Measurements from ENCODE around the gene CCDC187. TPM values are rescaled to one million over a fixed set of nuclear protein-coding genes. Genes with fewer than 3 reads are reported as not detected.
"Not testable (repeated sequence)": the region's sequence is repeated elsewhere in the genome, so short reads cannot be mapped to it uniquely, and the experiment has no call there.

Gene CCDC187
- total RNA-seq, 2 donors from 2014 or later = not detected

- DNase-seq = no peak
- ATAC-seq = no peak
- intact Hi-C loops (cut with DNase I) = no loop called here
Measured at GRCh38 chr9:136242248-136242647, 61.6 kb downstream of the CCDC187 start.

- intact Hi-C loops (cut with DNase I) = no loop called here
- DNase-seq (no peak), ATAC-seq (no peak)
Measured at GRCh38 chr9:136241542-136241941, 62.4 kb downstream of the CCDC187 start.

- no peak for DNase-seq
- intact Hi-C loops (cut with DNase I) = no loop called here
- no peak for ATAC-seq
Measured at GRCh38 chr9:136240941-136241340, 63.0 kb downstream of the CCDC187 start.

DNA sequence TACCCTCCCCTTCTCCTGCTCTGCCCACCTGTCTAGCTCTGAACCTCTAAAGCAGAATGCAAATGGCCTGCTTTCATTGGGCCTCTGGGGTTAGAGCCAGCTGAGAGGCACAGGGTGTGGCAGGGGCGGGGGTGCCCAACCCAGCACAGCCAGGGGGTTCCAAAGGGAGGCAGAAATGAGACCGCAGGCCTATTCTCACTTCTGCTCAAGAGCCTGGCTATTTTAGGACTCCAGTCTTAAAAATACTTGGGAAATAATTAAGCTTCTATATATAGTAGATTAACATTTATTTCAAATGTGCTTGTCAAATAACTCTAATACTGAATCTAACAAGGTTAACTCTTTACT lies 63.9 kb downstream of the CCDC187 start:
- intact Hi-C loops (cut with DNase I) = no loop called here
- ATAC-seq (peak; percentile 65 to 78), DNase-seq (no peak)

GRCh38 chr9:136239135-136239982 lies 64.5 kb downstream of the CCDC187 start:
- peak in 1 of 2 donors; percentile 22 for ATAC-seq
- intact Hi-C loops (cut with DNase I) = no loop called here

DNA sequence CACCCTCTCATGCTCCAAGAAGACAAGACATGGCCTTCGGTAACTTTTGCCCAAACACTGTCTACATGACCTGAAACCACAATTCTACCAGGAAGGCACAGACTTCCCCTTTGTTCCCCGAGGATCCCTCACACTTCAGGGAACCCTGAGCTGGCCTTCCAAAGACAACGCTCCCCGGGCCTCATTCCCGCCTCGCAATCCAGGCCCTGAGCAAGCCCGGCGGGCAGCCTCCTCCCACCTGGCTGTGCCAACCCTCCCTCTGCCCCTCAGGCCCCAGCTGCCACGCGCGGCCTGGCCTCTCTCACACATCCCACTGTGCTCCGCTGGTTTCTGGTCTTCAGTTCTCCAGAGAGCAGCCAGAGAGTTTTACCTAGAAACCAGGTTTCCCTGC lies 65.6 kb downstream of the CCDC187 start:
- intact Hi-C loops (cut with DNase I) = no loop called here
- DNase-seq = no peak
- no peak for ATAC-seq

More at GRCh38 chr9:136239135-136239982, 64.5 kb downstream of the CCDC187 start:
- no peak for DNase-seq

- intact Hi-C loops (cut with DNase I) = no loop called here
- ATAC-seq (no peak), DNase-seq (no peak)
Measured at GRCh38 chr9:136237486-136238341, 66.2 kb downstream of the CCDC187 start.

GRCh38 chr9:136236471-136237410 lies 67.2 kb downstream of the CCDC187 start:
- DNase-seq; intact Hi-C loops (cut with DNase I); ATAC-seq: not testable (repeated sequence)

GRCh38 chr9:136235709-136236455 lies 68.0 kb downstream of the CCDC187 start:
- intact Hi-C loops (cut with DNase I) = no loop called here
- ATAC-seq (no peak), DNase-seq (no peak)

DNA sequence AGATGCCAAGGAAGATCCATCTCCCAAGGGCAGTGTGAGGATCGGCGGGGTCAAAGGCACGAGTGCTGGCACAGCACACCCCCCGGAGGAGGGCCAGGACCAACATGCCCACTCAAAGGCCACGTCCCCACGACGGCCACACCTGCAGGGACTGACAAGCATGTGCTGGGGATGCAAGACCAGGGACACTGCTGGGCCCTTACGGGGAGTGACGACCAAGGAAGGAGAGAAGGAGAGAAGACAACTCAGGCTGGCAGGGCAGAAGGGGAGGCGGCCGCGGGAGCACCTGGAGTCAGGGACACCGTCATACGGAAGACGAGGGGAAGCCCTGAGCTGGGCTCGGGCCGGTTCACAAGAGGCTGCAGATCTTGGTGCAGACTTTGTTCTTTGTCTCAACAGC lies 68.7 kb downstream of the CCDC187 start:
- intact Hi-C loops (cut with DNase I) = no loop called here
- DNase-seq (no peak), ATAC-seq (no peak)

DNA sequence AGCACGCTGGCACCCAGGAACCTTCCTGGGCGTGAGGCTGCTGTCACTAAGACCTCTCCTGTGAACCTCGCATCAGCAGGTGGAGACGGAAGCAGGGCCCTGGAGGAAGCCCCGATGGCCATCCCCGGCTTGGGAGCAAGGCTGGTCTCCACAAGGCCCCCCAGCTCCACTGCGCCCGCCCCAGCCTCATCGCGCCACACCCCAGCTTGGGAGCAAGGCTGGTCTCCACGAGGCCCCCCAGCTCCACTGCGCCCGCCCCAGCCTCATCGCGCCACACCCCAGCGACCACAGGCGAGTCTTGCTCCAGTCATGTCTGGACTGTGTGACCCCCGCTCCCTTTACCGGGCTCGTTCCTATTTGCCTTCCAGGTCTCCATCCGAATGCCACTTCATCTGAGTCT lies 69.3 kb downstream of the CCDC187 start:
- intact Hi-C loops (cut with DNase I) = no loop called here
- DNase-seq (no peak), ATAC-seq (no peak)

DNA sequence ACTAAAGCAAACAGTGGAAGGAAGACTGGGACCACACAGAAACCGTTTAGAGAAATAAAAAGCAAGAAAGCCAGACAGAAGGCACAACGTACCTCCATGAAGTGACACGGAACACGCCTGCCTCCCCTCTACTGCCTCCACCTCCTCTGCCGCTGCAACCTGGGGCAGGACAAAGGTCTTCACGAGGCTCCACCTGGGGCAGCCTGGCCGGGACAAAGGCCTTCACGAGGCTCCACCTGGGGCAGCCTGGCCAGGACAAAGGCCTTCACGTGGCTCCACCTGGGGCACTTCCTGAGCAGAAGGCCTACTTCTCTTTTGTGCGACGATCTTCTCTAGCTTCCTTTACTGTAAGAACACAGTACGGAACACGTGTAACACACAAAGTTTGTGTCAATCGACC lies 70.0 kb downstream of the CCDC187 start:
- ATAC-seq (no peak), DNase-seq (no peak)
- intact Hi-C loops (cut with DNase I) = no loop called here

GRCh38 chr9:136233411-136233810 lies 70.5 kb downstream of the CCDC187 start:
- DNase-seq (no peak), ATAC-seq (no peak)
- intact Hi-C loops (cut with DNase I) = no loop called here

DNA sequence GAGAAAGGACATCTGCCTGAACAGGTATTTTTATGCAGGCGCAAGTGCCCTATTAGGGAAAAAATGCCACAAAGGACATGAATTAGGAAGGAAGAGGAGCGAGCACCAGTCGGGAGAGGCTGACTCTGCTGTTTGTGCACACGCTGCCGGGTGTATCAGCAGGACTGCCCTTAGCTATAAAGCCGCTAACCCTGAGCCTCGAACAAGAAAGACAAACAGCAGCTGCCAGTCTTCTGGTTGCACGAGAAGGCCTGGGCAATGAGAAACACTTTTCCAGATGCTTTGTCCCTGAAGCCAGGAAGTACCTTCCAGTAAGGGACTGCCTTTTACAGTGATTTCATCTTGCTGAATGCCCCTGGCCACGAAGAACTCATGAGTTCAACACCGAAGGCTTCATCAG lies 70.9 kb downstream of the CCDC187 start:
- intact Hi-C loops (cut with DNase I) = no loop called here
- ATAC-seq = no peak
- no peak for DNase-seq

- intact Hi-C loops (cut with DNase I) = no loop called here
- DNase-seq (no peak), ATAC-seq (no peak)
Measured at GRCh38 chr9:136231478-136232297, 72.2 kb downstream of the CCDC187 start.

GRCh38 chr9:136230773-136231172 lies 73.1 kb downstream of the CCDC187 start:
- ATAC-seq (no peak), DNase-seq (no peak)
- intact Hi-C loops (cut with DNase I) = no loop called here

DNA sequence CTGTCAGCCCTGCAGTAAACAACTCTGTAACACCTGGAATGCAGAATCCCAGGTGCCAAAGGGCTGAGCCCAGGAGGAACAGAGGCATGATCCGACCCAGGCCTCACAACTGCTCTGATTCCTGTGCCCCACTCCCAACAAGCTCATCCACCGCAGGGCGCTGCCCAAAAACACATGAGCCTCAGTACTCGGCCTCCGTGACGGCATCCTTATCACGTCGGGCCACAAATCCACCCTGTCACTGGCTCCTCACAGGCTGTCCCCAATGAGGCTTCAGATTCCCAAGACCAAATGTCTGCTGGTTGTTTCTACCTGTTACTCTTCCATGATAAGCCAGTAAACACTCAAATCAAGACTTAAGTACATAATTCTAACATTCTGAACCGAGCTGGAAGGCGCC lies 73.5 kb downstream of the CCDC187 start:
- intact Hi-C loops (cut with DNase I) = no loop called here
- DNase-seq (no peak), ATAC-seq (no peak)

Data from left cardiac atrium (tissue), 4 donors.